Upper lobe of right lung (tissue), 1 donor: Measurements from ENCODE around the gene MELK. TPM values are rescaled to one million over a fixed set of nuclear protein-coding genes. Genes with fewer than 3 reads are reported as not detected.

ENCODE experiments used
- ATAC-seq: fragments of 200-7000 bp; cut with Tn5 transposase; one replicate; pipeline ENCODE4 v1.9.1; 2020; ENCODE audit warnings: mild to moderate bottlenecking, moderate library complexity
- DNase-seq: peaks from one replicate; pipeline ENCODE4 v3.0.0-alpha.2; 2020
- H3K27ac ChIP-seq: fragments of 200-600 bp; one replicate; pipeline ENCODE4 v1.8.0; 2022
- H3K27me3 ChIP-seq: fragments of 200-600 bp; one replicate; pipeline ENCODE4 v1.8.0; 2022; ENCODE audit warnings: mild to moderate bottlenecking
- H3K36me3 ChIP-seq: fragments of 200-600 bp; one replicate; pipeline ENCODE4 v1.8.0; 2022
- H3K4me1 ChIP-seq: fragments of 200-600 bp; one replicate; pipeline ENCODE4 v1.8.0; 2022
- H3K4me3 ChIP-seq: fragments of 200-600 bp; one replicate; pipeline ENCODE4 v1.8.0; 2022; ENCODE audit warnings: mild to moderate bottlenecking
- H3K9me3 ChIP-seq: fragments of 200-600 bp; one replicate; pipeline ENCODE4 v1.8.0; 2022
- intact Hi-C: fragments of 100-400 bp; cut with DNase I; formaldehyde crosslinking; loops from one replicate; pipeline ENCODE4 v1.11.0; 2022
- total RNA-seq: library from RNA; stranded (reverse); fragmentation: NEBNext Ultra II Directional; extraction: Animal tissue kit (Norgen Biotek cat#: 25700); gene quantifications from one replicate; pipeline ENCODE4 v1.2.1, GENCODE V29; 2021
- TF ChIP-seq, protein P1 (sequence below): fragments of 200-600 bp; IDR thresholded peaks from one replicate; pipeline ENCODE4 v1.8.0; 2022; ENCODE audit warnings: antibody characterized with exemption
- donor health status: DM: no; HTN: yes; CAD: no; lungs with severe emphysema.

MELK gene
- total RNA-seq, 1 donor from 2014 or later = 1.2 TPM

DNA sequence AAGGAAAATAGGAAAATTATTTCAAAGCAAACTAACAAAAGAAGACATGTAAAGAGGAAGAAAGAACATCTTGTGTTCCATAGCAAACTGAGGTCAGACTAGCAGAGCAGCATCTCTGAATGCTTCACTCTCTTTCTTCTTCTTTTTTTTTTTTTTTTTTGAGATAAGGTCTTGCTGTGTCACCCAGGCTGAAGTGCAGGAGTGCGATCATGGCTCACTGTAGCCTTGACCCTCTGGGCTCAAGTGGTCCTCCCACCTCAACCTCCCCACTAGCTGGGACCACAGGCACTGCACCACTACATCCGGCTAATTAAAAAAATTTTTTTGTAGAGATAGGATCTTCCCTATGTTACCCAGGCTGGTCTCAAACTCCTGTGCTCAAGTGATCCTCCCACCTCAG is 36.6 kb downstream of the MELK start:
- H3K9me3 ChIP-seq = no peaks in the 10 kb centered on the region
- ATAC-seq (no peak), DNase-seq (no peak)
- H3K27me3 ChIP-seq = no peaks in the 10 kb centered on the region
- no peaks in the 10 kb centered on the region for H3K36me3 ChIP-seq
- TF ChIP-seq, protein P1, sequence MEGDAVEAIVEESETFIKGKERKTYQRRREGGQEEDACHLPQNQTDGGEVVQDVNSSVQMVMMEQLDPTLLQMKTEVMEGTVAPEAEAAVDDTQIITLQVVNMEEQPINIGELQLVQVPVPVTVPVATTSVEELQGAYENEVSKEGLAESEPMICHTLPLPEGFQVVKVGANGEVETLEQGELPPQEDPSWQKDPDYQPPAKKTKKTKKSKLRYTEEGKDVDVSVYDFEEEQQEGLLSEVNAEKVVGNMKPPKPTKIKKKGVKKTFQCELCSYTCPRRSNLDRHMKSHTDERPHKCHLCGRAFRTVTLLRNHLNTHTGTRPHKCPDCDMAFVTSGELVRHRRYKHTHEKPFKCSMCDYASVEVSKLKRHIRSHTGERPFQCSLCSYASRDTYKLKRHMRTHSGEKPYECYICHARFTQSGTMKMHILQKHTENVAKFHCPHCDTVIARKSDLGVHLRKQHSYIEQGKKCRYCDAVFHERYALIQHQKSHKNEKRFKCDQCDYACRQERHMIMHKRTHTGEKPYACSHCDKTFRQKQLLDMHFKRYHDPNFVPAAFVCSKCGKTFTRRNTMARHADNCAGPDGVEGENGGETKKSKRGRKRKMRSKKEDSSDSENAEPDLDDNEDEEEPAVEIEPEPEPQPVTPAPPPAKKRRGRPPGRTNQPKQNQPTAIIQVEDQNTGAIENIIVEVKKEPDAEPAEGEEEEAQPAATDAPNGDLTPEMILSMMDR = no peak
- no peaks in the 10 kb centered on the region for H3K4me1 ChIP-seq
- H3K4me3 ChIP-seq = no peak overlapping the region
- intact Hi-C loops = no loop called here
- H3K27ac ChIP-seq = no peak overlapping the region

DNA sequence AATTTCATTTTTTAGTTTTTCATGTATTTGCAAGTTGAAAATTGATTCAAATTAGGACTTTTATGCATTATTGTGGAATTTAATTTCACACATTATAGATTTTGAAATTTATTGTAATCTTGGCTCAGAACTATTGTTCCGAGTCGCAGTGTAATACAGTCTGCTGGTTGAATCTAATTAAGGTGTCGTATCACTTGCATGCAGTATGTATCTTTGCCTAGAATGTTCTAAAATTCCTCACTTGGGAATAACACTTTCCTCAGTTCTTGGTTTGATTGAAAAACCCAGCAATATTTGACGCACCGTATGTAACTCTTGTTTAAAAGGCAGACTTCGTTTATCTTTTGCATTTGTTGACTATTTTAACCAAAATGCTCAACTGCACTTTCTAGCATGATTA is 49.4 kb downstream of the MELK start:
- TF ChIP-seq, protein P1 = no peak
- ATAC-seq (no peak), DNase-seq (no peak)
- Histone ChIP-seq H3K4me1 (no peaks in the 10 kb centered on the region), H3K27ac (no peak overlapping the region), H3K4me3 (no peak overlapping the region), H3K9me3 (no peaks in the 10 kb centered on the region), H3K27me3 (no peaks in the 10 kb centered on the region), H3K36me3 (no peaks in the 10 kb centered on the region)
- intact Hi-C loops = no loop called here

DNA sequence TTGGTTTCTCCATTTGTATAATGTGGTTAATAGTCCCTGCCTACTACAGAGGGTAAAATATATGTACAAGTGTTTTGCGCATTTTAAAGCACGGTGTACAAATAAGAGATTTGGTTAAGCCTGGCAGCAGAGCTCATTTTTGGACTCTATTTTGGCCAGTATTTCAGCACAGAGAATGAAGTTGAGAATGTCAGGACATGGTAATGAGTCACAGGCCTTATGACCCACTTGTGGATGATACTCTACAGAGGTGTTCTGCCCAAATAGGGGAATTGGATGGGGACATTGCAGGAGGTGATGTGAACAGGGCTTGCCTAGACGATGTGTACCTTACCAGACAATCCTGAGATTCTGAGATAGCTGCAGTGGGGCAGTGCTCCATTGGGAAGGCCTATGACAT is 50.6 kb downstream of the MELK start:
- no peaks in the 10 kb centered on the region for H3K36me3 ChIP-seq
- TF ChIP-seq, protein P1 = no peak
- ATAC-seq (no peak), DNase-seq (no peak)
- H3K27ac ChIP-seq = no peak overlapping the region
- no peak overlapping the region for H3K4me3 ChIP-seq
- H3K27me3 ChIP-seq = no peaks in the 10 kb centered on the region
- intact Hi-C loops = no loop called here
- H3K4me1 ChIP-seq = no peaks in the 10 kb centered on the region
- no peaks in the 10 kb centered on the region for H3K9me3 ChIP-seq

DNA sequence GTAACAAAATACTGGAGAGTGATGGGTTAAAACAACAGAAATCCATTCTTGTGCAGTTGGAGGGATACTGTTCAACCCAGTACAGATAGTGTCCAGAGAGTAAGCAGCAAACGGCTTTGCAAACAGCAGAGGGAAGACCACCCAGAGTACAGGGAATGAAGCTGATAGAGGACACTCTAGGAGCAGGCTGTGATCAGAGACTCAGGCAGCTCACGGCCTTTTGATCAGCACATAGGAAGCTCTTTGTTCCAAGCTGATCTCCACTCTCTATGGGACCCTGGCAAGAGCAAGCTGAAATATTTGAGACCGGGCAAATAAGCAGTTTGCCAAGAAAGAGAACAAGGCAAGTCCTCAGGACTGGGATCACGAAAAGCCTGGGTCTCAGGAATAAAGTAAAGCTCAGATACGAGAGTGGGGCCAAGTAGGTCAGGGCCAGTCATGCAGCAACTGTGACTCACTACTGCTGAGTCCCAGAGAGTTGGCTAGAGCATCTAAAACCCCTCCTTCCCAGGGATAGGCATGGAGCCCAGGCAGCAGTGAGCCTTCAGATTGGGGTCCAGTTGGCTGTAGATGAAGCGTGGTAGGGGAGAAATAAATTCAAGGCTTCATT is 52.4 kb downstream of the MELK start:
- H3K27ac ChIP-seq = no peak overlapping the region
- no peaks in the 10 kb centered on the region for H3K9me3 ChIP-seq
- no peaks in the 10 kb centered on the region for H3K27me3 ChIP-seq
- H3K4me3 ChIP-seq = no peak overlapping the region
- no peaks in the 10 kb centered on the region for H3K36me3 ChIP-seq
- DNase-seq (no peak), ATAC-seq (peak; percentile 62)
- no peaks in the 10 kb centered on the region for H3K4me1 ChIP-seq
- intact Hi-C loops = no loop called here
- TF ChIP-seq, protein P1 = no peak

DNA sequence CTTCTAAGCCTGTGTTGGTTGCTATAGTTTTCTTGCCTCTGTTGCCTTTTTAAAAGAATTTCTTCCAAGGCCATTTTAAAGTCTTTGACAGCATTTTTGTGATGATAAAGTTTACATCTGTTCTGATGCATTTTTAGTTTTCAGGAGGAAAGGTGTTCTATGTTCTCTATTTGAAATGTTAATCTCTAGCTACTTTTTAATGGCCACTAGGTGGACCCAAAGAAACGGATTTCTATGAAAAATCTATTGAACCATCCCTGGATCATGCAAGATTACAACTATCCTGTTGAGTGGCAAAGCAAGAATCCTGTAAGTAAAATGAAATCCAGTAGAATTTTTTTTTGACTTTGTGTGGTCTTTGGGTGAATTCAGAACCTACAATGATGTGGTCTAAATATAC is 60.2 kb downstream of the MELK start:
- no peaks in the 10 kb centered on the region for H3K4me1 ChIP-seq
- no peak overlapping the region for H3K27ac ChIP-seq
- H3K27me3 ChIP-seq = no peaks in the 10 kb centered on the region
- ATAC-seq (no peak), DNase-seq (no peak)
- no peaks in the 10 kb centered on the region for H3K36me3 ChIP-seq
- intact Hi-C loops = no loop called here
- H3K4me3 ChIP-seq = no peak overlapping the region
- no peaks in the 10 kb centered on the region for H3K9me3 ChIP-seq
- TF ChIP-seq, protein P1 = peak; percentile 58
